NCI-H2107 treated with DMSO at 0.1 percent for 48 hours (cell line): ENCODE results near the gene CSNK2A1.
A peak's percentile ranks its signal among the peaks of the same experiment; 100 is the strongest.

Source experiments
- DNase-seq: peaks from one replicate; lab custom pipeline; 2025; ENCODE audit not compliant: unreplicated experiment; lab: John Stamatoyannopoulos, UW

Gene CSNK2A1

DNA sequence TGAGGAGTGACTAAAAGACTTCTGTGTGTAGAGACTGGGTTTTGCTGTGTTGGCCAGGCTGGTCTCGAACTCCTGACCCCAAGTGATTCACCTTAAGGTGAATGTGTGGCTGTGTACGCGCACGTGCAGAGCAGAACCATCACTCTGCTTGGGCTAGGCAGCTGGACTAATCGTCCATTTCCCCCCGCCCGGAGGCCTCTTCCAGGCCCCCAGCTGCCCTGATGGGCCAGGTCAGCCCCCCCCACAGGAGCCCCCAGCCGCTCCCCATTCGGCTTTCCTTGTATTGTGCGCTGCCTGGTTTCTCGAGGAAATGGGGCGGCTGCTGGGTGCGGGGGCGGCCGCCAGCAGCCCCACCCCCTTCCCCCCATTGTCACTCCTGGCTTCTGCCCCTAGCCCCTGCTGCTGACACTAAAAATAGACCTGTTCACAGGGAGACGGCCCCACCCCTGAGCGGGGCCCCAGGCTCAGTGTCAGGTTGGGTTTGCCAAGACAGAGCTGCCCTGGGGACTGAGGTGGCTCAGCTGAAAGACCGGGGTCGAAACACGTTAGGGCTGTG lies 24.6 kb upstream of the CSNK2A1 start:
- no peak for DNase-seq

DNA sequence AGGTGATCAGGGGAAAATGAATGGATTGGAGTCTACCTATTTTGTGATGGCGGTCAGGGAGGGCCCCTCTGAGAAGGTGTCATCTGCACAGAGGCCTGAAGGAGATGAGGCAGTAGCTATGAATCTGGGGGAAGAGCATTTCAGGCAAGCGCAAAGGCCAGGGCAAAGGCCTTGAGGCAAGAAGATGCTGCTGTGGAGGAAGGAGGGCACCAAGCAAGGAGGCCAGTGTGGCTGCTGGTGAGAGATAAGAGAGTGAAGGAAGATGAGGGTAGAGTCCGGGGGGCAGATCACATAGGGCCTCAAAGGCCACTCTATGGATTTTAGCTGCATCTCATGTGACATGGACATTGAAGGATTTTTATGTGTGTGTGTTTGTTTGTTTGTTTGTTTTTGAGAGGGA lies 20.6 kb upstream of the CSNK2A1 start:
- DNase-seq: no peak

DNA sequence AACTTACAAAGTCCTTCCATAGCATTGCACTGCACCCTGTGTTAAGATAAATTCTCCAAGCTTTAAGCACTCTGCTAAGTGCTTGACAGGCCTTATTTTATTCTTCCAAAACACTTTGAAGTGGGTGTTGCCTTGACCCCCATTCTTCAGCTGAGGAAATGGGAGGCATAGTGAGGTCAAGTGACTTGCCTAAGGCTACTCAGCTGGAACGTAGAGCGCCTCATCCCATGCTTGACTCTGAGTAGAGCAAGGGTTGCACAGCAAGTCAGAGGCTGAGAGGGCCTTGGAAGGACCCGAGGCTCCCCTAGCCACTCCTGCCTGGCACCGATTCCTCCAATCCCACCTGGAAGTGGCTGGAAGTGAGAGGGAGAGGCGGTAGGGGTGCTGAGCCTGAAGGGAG lies 19.6 kb upstream of the CSNK2A1 start:
- DNase-seq: no peak

DNA sequence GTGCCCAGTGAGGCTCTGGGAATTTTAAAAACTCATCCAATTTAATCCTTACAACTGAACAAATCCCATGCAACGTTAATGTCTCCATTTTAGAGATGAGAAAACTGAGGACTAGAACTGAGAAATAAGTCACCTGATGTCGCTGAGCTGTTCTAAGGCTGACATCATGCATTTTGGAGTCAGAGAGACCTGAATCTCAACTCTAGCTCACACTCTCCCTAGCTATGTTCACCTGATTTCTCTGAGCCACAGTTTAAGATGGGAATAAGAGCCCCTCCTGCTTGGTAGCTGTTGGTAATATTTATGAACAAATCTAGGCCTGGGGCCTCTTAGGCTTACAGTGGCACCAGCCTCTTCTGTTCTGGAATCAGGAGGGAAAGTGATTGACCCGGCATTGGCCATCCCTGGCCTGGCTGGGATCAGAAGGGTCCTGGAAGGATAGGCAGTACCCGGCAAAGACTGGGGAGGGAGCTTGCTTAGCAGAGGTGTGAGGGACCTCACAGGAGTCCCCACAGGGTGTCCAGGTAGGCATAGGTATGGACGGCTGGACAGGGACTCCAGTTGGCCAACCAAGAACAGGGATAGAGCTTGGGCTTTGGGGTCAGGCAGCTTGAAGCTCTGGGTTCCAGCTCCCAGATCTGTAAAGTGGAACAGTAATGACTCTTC lies 18.8 kb upstream of the CSNK2A1 start:
- no peak for DNase-seq

DNA sequence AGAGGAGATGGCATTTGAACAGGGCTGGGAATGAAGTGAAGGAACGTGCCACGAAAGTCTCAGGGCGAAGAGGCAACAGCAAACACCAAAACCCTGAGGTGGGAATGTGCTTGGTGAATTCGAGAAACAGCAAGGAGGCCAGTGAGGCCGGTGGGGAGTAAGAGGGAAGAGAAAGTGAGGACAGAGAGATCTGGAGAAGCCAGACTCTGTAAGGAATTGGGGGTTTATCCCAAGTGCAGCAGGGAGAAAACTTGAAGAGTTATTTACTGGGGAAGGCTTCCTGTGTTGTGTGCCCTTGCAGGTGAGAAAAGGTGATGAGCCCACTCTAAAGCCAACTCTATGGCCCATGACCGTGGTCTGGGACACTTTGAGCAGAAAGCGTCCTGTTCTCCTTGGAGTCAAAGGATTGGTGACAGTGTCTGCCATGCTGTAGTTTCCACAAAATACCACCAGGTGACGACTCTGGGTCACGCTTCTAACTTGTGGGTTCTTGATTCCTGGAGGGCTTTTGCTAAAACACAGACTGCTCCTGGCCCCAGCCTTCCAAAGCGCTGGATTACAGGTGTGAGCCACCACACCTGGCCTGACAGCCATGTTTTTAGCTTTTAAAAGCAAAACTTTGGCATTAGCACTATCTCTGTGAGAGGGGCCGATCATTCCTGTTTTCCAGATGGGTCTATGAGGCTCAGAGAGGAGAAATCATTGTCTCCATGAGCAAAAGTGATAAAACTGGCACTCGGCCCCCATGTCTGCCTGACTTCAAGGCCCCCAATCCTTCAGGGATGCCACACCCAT lies 18.0 kb upstream of the CSNK2A1 start:
- DNase-seq: peak; percentile 4

DNA sequence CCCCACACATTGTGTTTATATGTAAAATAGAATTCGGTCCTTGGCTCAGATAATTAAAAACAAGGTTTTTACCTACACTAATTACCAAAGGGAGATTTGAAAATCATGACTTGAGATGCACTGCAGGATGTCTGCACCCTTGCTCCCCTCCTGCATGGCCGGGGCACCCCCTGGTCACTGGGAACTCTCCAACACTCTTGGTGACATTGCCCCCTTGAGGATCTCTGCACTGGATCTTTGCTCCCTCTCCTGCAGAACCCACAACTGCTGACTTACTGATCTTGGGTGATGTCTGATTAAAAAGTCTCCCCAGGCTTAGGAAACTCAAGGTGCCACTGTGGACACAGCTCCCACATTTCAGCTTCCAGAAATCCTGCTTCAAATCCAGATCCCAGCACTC lies 17.1 kb upstream of the CSNK2A1 start:
- no peak for DNase-seq

DNA sequence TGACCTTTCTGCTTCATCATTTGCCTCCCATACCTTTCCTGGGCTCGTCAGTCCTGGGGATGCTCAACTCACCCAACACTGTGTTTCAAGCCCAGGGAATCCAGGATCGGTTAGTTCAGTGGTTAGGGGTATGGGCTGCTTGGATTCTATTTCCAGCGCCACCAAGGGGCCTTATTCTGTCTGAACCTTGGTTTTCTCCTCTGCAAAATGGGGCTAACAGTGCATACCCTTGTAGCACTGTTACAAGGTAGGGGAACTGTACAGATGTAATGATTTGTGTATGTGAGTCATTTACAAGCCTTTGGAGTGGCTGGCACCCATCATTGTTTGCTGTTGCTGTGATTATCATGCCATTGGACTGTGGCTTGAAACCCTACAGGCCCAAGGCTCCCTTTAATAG lies 14.5 kb upstream of the CSNK2A1 start:
- DNase-seq: no peak

DNA sequence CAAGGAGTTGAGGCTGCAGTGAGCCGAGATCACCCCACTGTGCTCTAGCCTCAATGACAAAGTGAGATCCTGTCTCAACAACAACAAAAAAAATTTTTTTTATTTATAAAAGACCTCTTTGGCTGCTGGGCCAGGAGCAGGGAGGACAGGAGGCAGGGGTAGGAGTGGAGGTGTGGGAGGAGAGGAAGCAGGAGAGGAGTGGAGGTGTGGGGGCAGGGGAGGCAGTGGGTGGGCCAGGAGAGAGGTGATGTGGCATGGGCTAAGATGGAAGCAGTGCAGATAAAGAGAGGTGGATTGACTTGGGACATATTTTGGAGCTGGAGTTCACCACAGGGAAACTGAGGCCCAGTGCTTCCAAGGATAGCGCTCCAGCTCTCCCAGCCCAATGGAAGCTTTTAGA lies 13.4 kb upstream of the CSNK2A1 start:
- no peak for DNase-seq

DNA sequence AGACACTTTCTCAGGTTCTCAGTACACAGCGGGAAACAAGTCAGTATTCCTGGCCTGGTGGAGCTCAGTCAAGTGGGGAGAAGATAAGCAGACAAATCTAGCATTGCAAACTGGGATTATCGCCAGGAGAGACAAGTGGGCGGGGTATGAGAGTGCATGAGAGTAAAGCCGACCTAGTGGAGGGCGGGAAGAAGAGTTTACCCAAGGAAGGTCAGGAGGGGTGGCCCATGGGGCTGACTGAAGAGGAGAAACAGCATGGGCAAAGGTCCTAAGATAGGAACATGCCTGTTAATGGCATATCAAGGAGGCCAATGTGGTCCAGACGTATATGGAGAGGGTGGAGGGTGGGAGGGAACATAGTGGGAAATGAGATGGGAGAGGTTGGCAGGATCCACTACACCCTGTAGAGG lies 12.4 kb upstream of the CSNK2A1 start:
- peak; percentile 5 for DNase-seq

DNA sequence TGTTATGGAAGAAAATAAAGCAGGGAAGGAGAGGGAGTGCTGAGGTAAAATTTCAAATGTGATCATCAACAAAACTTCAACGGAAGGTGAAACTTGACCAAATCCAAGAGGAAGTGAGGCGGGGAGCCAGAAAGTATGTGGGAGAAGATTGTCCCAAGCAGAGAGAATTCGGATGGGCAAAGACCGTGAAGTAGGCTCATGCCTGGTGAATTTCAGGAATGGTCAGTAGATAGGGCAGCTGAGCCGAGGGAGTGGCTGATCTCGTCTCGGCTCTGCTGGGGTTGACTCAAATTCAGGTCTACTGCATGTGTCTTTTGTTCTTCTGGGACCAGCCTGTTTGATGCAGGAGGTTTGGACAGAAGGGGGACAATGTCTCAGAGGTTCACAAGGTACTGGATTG lies 7.0 kb upstream of the CSNK2A1 start:
- DNase-seq: no peak

DNA sequence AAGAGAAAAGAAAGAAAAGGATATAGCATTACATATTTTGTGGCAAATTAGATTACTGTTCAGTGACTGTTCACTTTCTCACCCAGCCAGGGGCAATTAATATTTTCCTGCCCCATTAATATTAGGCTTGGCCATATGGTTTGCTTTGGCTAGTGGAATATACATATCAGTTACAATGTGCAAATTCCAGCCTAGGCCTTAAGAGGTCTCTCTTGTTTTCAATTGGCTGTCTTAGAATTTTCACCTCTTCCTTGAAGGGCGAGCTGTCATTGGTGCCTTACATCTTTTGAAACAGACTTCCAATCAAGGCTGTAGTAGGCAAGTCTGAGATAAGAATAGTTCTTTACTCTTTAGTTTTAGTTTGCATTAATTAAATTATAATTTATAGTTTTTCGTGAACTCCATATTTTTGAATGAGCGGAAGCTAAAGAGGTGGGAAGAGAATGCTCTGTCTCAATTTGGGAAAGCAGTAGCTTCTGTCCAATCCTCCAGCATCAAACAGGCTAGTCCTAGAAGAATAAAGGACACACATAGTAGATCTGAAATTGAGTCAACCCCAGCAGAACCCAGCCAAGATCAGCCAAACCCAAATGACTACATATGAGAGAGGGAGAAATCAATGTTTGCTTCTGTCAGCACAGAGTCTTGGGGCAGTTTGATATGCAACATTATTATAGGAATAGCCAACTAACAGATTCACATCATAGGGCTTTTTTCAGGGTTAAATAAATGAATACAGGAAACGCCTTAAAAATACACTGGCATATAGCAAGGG lies 6.3 kb upstream of the CSNK2A1 start:
- DNase-seq: no peak

DNA sequence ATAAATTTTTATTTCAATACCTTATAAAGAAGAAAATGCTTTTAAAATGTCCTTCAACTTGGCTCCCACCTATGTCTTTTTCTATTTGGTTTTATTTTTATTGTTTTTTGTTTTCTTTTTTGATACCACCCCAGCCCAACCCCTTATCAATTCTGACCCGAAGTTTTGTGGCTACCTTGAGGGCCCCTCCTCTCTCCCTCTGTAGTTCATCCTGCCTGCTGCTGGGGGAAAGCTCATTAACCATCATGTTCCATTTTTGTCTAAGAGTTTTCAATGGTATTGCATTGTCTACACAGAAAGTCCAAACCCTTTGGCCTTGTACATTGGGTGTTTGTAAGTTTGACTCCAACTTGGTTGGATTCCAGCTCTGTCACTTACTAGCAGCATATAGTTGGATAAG lies 5.3 kb upstream of the CSNK2A1 start:
- no peak for DNase-seq

DNA sequence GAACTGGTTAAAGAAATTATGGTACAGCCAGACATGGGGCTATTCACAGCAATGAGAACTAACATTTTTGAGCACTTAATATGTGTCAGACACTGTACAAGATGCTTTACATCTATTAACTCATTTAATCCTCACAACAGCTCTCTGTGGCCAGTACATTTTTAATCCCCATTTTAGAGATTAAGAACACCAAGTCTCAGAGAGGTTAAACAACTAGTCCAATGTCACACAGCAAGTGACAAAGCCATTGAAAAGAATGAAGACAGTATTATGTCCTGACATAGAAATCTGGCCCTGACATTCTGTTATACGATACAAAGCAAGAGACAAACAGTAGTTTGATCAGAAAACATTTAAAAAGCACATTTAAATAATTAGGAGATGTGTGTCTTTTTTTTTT lies 3.8 kb upstream of the CSNK2A1 start:
- DNase-seq: no peak

DNA sequence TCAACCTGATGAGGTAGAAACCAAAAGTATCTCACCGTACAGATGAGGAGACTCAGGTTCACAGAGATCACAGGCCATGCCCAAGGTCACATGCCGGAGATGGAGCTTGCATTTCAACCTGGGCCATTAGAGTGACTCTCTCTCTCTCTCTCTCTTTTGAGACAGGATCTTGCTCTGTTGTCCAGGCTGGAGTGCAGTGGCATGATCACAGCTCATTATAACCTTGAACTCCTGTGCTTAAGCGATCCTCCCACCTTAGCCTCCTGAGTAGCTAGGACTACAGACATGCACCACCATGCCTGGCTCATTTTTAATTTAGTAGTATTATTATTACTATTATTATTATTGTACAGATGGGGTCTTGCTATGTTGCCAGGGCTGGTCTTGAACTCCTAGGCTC lies 2.8 kb upstream of the CSNK2A1 start:
- DNase-seq: no peak

DNA sequence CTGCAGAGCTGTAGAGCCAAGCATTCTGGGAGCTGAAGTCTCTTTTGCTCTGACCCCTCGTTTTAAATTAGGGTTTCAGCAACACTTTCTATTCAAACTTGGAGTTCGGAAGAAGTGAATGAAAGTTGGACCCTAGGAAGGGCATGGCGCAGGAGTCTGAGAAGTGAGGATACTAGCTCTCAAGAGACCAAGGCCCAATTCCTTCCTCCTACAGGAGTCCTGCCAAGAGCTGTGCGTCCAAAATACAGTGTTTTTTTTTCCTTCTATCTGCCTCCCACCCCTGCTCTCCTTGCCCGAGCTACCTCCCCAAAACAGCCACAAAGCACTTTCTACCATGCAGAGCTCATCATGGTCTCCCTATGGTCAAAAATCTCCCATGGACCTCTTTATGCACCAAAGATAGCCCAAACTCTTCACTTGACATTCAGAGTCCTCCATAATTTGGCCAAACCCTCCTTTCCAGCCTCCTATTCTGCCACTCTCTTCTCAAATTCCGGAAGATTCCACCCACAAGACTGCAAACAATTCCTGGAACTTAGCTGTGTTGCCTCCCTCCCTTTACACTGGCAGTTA lies 649 bp upstream of the CSNK2A1 start:
- no peak for DNase-seq

DNA sequence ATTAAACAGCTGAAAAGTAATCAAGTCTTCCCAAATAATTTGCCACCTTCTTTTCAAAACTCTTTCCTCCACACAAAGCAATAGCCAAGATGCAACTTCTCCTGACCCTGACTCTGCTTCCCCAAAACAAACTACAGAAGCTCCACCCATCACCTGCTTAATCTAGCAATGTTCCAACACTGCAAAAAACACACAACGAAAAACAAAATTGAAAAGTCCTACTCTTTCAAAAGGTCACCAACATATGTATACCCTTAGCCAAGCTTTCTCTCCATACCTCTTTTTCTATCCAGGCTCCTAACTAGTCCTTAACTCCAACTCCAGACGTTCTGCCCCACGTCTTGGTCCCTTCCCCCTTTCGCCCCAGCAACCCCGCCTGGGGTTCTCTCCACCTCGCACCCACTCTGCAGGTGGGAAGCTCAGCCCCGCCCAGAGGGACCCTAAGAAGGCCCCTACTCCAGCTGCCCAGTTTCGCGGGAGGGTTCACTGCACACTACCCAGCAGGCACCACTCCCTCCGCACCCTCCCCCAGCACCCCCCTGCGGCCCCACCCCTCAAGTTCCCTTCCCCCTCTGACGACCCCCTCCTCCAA lies 717 bp downstream of the CSNK2A1 start:
- no peak for DNase-seq

DNA sequence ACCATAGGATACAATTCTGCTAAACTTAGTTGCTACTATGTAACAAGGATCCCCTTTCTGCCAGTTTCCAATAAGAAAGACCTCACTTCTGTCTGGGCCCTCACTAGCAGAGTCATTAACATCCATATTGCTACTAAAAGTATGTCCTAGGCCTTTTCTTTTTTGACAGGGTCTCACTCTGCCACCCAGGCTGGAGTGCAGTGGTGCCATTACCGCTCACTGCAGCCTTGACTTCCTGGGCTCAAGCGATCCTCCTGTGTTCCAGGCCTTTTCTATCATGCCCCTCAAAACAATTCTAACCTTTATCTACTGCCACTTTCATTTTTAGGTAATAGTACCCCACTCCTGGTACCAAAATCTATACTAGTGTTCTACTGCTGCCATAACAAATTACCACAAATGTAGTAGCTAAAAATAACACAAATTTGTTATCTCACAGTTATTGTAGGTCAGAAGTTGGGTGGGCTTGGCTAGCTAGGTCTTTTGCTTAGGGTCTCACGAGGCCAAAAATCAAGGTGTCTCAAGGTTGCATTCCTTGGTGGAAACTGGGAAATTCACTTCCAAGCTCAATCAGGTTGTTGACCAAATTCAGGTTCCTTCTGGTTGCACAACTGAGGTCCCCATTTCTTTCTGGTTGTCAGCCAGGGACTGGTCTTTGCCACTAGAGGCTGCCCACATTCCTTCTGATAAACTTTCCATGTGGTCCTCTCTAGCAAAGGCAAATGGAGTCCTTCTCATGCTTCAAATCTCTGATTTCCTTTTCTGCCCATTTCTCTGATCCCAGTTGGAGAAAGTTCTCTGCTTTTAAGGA lies 3.0 kb downstream of the CSNK2A1 start:
- no peak for DNase-seq

DNA sequence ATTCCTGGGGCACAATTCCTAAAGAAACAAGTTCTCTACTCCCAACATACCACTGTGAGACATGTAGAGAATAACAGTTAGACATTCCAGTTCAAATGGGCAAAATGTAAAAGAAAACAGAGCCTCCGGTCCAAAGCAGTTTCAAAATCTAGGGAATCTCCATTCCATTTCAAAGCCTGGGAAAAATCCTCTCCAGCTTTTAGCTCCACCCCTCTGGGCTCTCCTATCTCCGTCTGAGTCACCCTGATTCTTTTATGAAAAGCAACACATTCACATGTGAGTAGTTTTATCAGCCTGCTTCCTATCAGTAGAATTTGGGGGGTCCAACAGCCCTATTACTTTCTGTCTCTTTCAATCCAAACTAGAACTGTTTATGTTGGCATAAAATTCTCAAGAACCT lies 3.7 kb downstream of the CSNK2A1 start:
- no peak for DNase-seq

DNA sequence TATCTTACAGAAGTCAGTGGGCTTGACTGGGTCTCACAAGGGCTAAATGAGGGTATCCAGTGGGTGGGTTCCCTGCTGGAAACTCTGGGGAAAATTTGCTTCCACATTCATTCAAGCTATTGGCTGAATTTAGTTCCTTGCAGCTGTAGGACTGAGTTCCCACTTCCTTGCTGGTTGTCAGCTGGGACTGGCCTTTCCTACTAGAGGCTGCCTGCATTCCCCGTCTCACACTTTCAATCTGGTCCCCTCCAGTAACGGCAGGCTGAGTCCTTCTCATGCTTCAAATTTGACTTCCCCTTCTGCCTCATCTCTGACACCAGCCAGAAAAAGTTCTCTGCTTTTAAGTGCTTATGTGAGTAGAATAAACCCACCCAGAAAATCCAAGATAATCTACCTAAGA lies 4.4 kb downstream of the CSNK2A1 start:
- no peak for DNase-seq

DNA sequence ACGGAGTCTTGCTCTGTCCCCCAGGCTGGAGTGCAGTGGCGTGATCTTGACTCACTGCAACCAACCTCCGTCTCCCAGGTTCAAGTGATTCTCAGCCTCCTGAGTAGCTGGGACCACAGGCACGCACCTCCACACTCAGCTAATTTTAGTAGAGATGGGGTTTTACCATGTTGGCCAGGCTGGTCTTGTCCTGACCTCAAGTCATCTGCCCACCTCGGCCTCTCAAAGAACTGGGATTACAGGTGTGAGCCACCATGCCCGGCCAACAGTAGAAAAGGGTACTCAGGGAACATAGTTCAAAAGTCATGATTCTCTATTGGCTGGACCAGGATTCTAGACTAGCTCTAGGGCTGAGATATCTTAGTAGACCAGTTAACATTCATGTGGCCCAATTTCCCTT lies 5.6 kb downstream of the CSNK2A1 start:
- DNase-seq: no peak
